Measurements from ENCODE around the gene TTC27. TPM values are rescaled to one million over a fixed set of nuclear protein-coding genes. Genes with fewer than 3 reads are reported as not detected.
"Not testable (repeated sequence)": the region's sequence is repeated elsewhere in the genome, so short reads cannot be mapped to it uniquely, and the experiment has no call there.

Gene TTC27
- total RNA-seq, 2 experiments from 2014 or later, result 17.6 to 18.1 TPM

GRCh38 chr2:32632089-32632488 is 4.2 kb downstream of the TTC27 start:
- ChIA-PET POLR2A (interaction anchor here (0.6 kb wide), 1 partner anchor 1717 kb away, joined by 11 read pairs; no protein-coding TSS in a partner anchor), CTCF (interaction anchor here (0.9 to 1.2 kb wide), 2 partner anchors 7 to 10 kb away, joined by 3 to 4 read pairs; no protein-coding TSS in a partner anchor)
- Mint-ChIP-seq H3K27ac (no peak overlapping the region), H3K36me3 (ENCODE audit: low read depth) (peaks cover 22% of the 10 kb centered on the region), H3K27me3 (no peaks in the 10 kb centered on the region), H3K4me3 (no peak overlapping the region), H3K4me1 (peaks cover 28% of the 10 kb centered on the region), H3K9me3 (no peaks in the 10 kb centered on the region)
- no peak for DNase-seq

GRCh38 chr2:32633040-32633439 is 5.2 kb downstream of the TTC27 start:
- no peak overlapping the region for H3K27ac Mint-ChIP-seq
- POLR2A ChIA-PET, result no interaction called here
- H3K9me3 Mint-ChIP-seq, result no peaks in the 10 kb centered on the region
- H3K4me3 Mint-ChIP-seq, result no peak overlapping the region
- peaks cover 21% of the 10 kb centered on the region for H3K36me3 Mint-ChIP-seq (ENCODE audit: low read depth)
- no peak for DNase-seq
- H3K27me3 Mint-ChIP-seq, result no peaks in the 10 kb centered on the region
- CTCF ChIA-PET, result no interaction called here
- H3K4me1 Mint-ChIP-seq, result peaks cover 19% of the 10 kb centered on the region

- not testable (repeated sequence) for H3K27me3 Mint-ChIP-seq, H3K27ac Mint-ChIP-seq, H3K9me3 Mint-ChIP-seq, H3K4me1 Mint-ChIP-seq, H3K4me3 Mint-ChIP-seq, DNase-seq
- ChIA-PET CTCF (interaction anchor here (1.0 kb wide), 1 partner anchor 13 kb away, joined by 3 read pairs; no protein-coding TSS in a partner anchor), POLR2A (interaction anchor here (0.6 kb wide), 1 partner anchor 50 kb away, joined by 4 read pairs; no protein-coding TSS in a partner anchor)
- H3K36me3 Mint-ChIP-seq (ENCODE audit: low read depth), result peaks cover 19% of the 10 kb centered on the region
Observed at GRCh38 chr2:32638548-32638947, 10.7 kb downstream of the TTC27 start.

- H3K4me3 Mint-ChIP-seq, result no peak overlapping the region
- DNase-seq, result no peak
- H3K36me3 Mint-ChIP-seq (ENCODE audit: low read depth), result peaks cover 21% of the 10 kb centered on the region
- ChIA-PET POLR2A (no interaction called here), CTCF (no interaction called here)
- no peaks in the 10 kb centered on the region for H3K27me3 Mint-ChIP-seq
- no peaks in the 10 kb centered on the region for H3K4me1 Mint-ChIP-seq
- H3K9me3 Mint-ChIP-seq, result no peaks in the 10 kb centered on the region
- no peak overlapping the region for H3K27ac Mint-ChIP-seq
Observed at GRCh38 chr2:32641180-32641579, 13.3 kb downstream of the TTC27 start.

- H3K27me3 Mint-ChIP-seq, result no peaks in the 10 kb centered on the region
- H3K36me3 Mint-ChIP-seq (ENCODE audit: low read depth), result peaks cover 22% of the 10 kb centered on the region
- H3K4me3 Mint-ChIP-seq, result no peak overlapping the region
- H3K27ac Mint-ChIP-seq, result no peak overlapping the region
- H3K4me1 Mint-ChIP-seq, result no peaks in the 10 kb centered on the region
- no peaks in the 10 kb centered on the region for H3K9me3 Mint-ChIP-seq
- POLR2A ChIA-PET, result no interaction called here
- no peak for DNase-seq
- CTCF ChIA-PET, result interaction anchor here (0.5 to 1.4 kb wide), 5 partner anchors 18 to 440 kb away, joined by 3 read pairs; partner anchors contain the start of gene TTC27
Observed at GRCh38 chr2:32647180-32647651, 19.4 kb downstream of the TTC27 start.

GRCh38 chr2:32652555-32653209 is 24.8 kb downstream of the TTC27 start:
- H3K9me3 Mint-ChIP-seq, result no peaks in the 10 kb centered on the region
- no peak for DNase-seq
- no peaks in the 10 kb centered on the region for H3K4me1 Mint-ChIP-seq
- CTCF ChIA-PET, result interaction anchor here (0.5 kb wide), 1 partner anchor 367 kb away, joined by 3 read pairs; no protein-coding TSS in a partner anchor
- peaks cover 35% of the 10 kb centered on the region for H3K36me3 Mint-ChIP-seq (ENCODE audit: low read depth)
- H3K27ac Mint-ChIP-seq, result no peak overlapping the region
- H3K4me3 Mint-ChIP-seq, result no peak overlapping the region
- POLR2A ChIA-PET, result no interaction called here
- no peaks in the 10 kb centered on the region for H3K27me3 Mint-ChIP-seq

- Mint-ChIP-seq H3K36me3 (ENCODE audit: low read depth) (peaks cover 46% of the 10 kb centered on the region), H3K4me3 (no peak overlapping the region), H3K9me3 (no peaks in the 10 kb centered on the region), H3K27ac (no peak overlapping the region), H3K27me3 (no peaks in the 10 kb centered on the region), H3K4me1 (no peaks in the 10 kb centered on the region)
- POLR2A ChIA-PET, result no interaction called here
- CTCF ChIA-PET, result no interaction called here
- no peak for DNase-seq
Observed at GRCh38 chr2:32656069-32656468, 28.2 kb downstream of the TTC27 start.

GRCh38 chr2:32663864-32664263 is 36.0 kb downstream of the TTC27 start:
- peaks cover 37% of the 10 kb centered on the region for H3K36me3 Mint-ChIP-seq (ENCODE audit: low read depth)
- CTCF ChIA-PET, result no interaction called here
- POLR2A ChIA-PET, result no interaction called here
- no peak overlapping the region for H3K4me3 Mint-ChIP-seq
- no peaks in the 10 kb centered on the region for H3K27me3 Mint-ChIP-seq
- no peaks in the 10 kb centered on the region for H3K9me3 Mint-ChIP-seq
- no peaks in the 10 kb centered on the region for H3K4me1 Mint-ChIP-seq
- H3K27ac Mint-ChIP-seq, result no peak overlapping the region
- DNase-seq, result no peak

GRCh38 chr2:32666704-32667103 is 38.9 kb downstream of the TTC27 start:
- ChIA-PET CTCF (interaction anchor here (0.6 kb wide), 1 partner anchor 19 kb away, joined by 3 read pairs; no protein-coding TSS in a partner anchor), POLR2A (no interaction called here)
- H3K27ac Mint-ChIP-seq, result no peak overlapping the region
- DNase-seq, result no peak
- H3K4me3 Mint-ChIP-seq, result no peak overlapping the region
- H3K36me3 Mint-ChIP-seq (ENCODE audit: low read depth), result peaks cover 22% of the 10 kb centered on the region
- no peaks in the 10 kb centered on the region for H3K9me3 Mint-ChIP-seq
- H3K27me3 Mint-ChIP-seq, result no peaks in the 10 kb centered on the region
- H3K4me1 Mint-ChIP-seq, result no peaks in the 10 kb centered on the region

GRCh38 chr2:32668254-32668653 is 40.4 kb downstream of the TTC27 start:
- ChIA-PET CTCF (no interaction called here), POLR2A (no interaction called here)
- Mint-ChIP-seq H3K36me3 (ENCODE audit: low read depth) (peaks cover 26% of the 10 kb centered on the region), H3K4me1 (no peaks in the 10 kb centered on the region), H3K4me3 (no peak overlapping the region), H3K9me3 (no peaks in the 10 kb centered on the region), H3K27ac (no peak overlapping the region), H3K27me3 (no peaks in the 10 kb centered on the region)
- no peak for DNase-seq

GRCh38 chr2:32671885-32672533 is 44.2 kb downstream of the TTC27 start:
- POLR2A ChIA-PET, result no interaction called here
- H3K4me3 Mint-ChIP-seq, result no peak overlapping the region
- CTCF ChIA-PET, result interaction anchor here (1.5 kb wide), 2 partner anchors 9 to 21 kb away, joined by 3 to 4 read pairs; no protein-coding TSS in a partner anchor
- H3K27me3 Mint-ChIP-seq, result no peaks in the 10 kb centered on the region
- H3K9me3 Mint-ChIP-seq, result no peaks in the 10 kb centered on the region
- H3K4me1 Mint-ChIP-seq, result no peaks in the 10 kb centered on the region
- no peak overlapping the region for H3K27ac Mint-ChIP-seq
- H3K36me3 Mint-ChIP-seq (ENCODE audit: low read depth), result peaks cover 28% of the 10 kb centered on the region
- DNase-seq, result no peak

GRCh38 chr2:32678825-32679224 is 51.0 kb downstream of the TTC27 start:
- H3K27ac Mint-ChIP-seq, result no peak overlapping the region
- H3K36me3 Mint-ChIP-seq (ENCODE audit: low read depth), result peaks cover 25% of the 10 kb centered on the region
- POLR2A ChIA-PET, result no interaction called here
- no peaks in the 10 kb centered on the region for H3K27me3 Mint-ChIP-seq
- no peaks in the 10 kb centered on the region for H3K9me3 Mint-ChIP-seq
- CTCF ChIA-PET, result no interaction called here
- no peak for DNase-seq
- no peak overlapping the region for H3K4me3 Mint-ChIP-seq
- H3K4me1 Mint-ChIP-seq, result no peaks in the 10 kb centered on the region

GRCh38 chr2:32680942-32681341 is 53.1 kb downstream of the TTC27 start:
- ChIA-PET POLR2A (no interaction called here), CTCF (interaction anchor here (0.6 to 1.3 kb wide), 2 partner anchors 9 to 715 kb away, joined by 3 to 4 read pairs; no protein-coding TSS in a partner anchor)
- H3K4me1 Mint-ChIP-seq, result no peaks in the 10 kb centered on the region
- H3K27ac Mint-ChIP-seq, result no peak overlapping the region
- H3K9me3 Mint-ChIP-seq, result no peaks in the 10 kb centered on the region
- H3K27me3 Mint-ChIP-seq, result no peaks in the 10 kb centered on the region
- H3K4me3 Mint-ChIP-seq, result no peak overlapping the region
- no peak for DNase-seq
- peaks cover 20% of the 10 kb centered on the region for H3K36me3 Mint-ChIP-seq (ENCODE audit: low read depth)

Measured in activated CD4-positive, alpha-beta T cell treated with anti-CD3 and anti-CD28 coated beads, Interleukin-2, amount 10 ng/mL, durations not matched to agents 7 days and 5 days (primary cell).